Keratinocyte (primary cell): Measurements from ENCODE around the gene STUB1. TPM values are rescaled to one million over a fixed set of nuclear protein-coding genes. Genes with fewer than 3 reads are reported as not detected.

ENCODE experiments used
- DNase-seq: peaks from one replicate; pipeline ENCODE4 v3.0.0-alpha.2; 2011; ENCODE audit warnings: low read depth, missing footprints, low spot score
- FAIRE-seq: peaks from 2 replicates; lab custom pipeline; 2011; peaks lifted over from hg19 to GRCh38; lab: Jason Lieb, UNC
- H2AFZ ChIP-seq: 2 replicates; pipeline ENCODE4 v1.6.0; 2012; ENCODE audit warnings: low read length, control low read depth, inconsistent platforms; ENCODE audit not compliant: control insufficient read depth
- H3K27ac ChIP-seq: 2 replicates; pipeline ENCODE4 v1.5.1; 2011; ENCODE audit warnings: low read length; ENCODE audit not compliant: control insufficient read depth, insufficient read depth
- H3K27me3 ChIP-seq: 3 replicates; pipeline ENCODE4 v1.6.0; 2011; ENCODE audit warnings: low read length; ENCODE audit not compliant: control insufficient read depth, insufficient read depth; ENCODE audit errors: extremely low read depth
- H3K36me3 ChIP-seq, 2 experiments: 2 replicates in 1 of 2; 3 replicates in 1 of 2; pipeline ENCODE4 v1.5.1; 2011; ENCODE audit warnings: low read length in 2 of 2, mild to moderate bottlenecking in 1 of 2; ENCODE audit not compliant: control insufficient read depth in 2 of 2, insufficient read depth in 2 of 2; ENCODE audit errors: extremely low read depth in 1 of 2
- H3K4me1 ChIP-seq: 3 replicates; pipeline ENCODE4 v1.5.1; 2011; ENCODE audit warnings: low read length; ENCODE audit not compliant: control insufficient read depth, insufficient read depth; ENCODE audit errors: extremely low read depth
- H3K4me2 ChIP-seq: 3 replicates; pipeline ENCODE4 v1.6.0; 2011; ENCODE audit warnings: low read depth, low read length; ENCODE audit not compliant: control insufficient read depth, insufficient read depth; ENCODE audit errors: extremely low read depth
- H3K4me3 ChIP-seq, 3 experiments: fragments of 200-600 bp in 1 of 3; sonication (generic) in 1 of 3; 2 replicates in 2 of 3; 3 replicates in 1 of 3; pipeline ENCODE4 v1.5.1; 2011 to 2016; ENCODE audit warnings: low read length in 3 of 3, mild to moderate bottlenecking in 3 of 3, control low read depth in 2 of 3, inconsistent platforms in 1 of 3, low read depth in 1 of 3, mixed read lengths in 1 of 3, mixed run types in 1 of 3, moderate library complexity in 1 of 3; ENCODE audit not compliant: control insufficient read depth in 2 of 3, insufficient read depth in 2 of 3; ENCODE audit errors: extremely low read depth in 1 of 3
- H3K79me2 ChIP-seq: 2 replicates; pipeline ENCODE4 v1.6.0; 2012; ENCODE audit warnings: low read length; ENCODE audit not compliant: control insufficient read depth, insufficient read depth
- H3K9ac ChIP-seq: 3 replicates; pipeline ENCODE4 v1.6.0; 2011; ENCODE audit warnings: low read length; ENCODE audit not compliant: control insufficient read depth, insufficient read depth; ENCODE audit errors: extremely low read depth
- H3K9me1 ChIP-seq: 3 replicates; pipeline ENCODE4 v1.6.0; 2011; ENCODE audit warnings: low read length; ENCODE audit not compliant: control insufficient read depth, insufficient read depth; ENCODE audit errors: extremely low read depth
- H3K9me3 ChIP-seq: 2 replicates; pipeline ENCODE4 v1.5.1; 2012; ENCODE audit warnings: low read depth, low read length; ENCODE audit not compliant: control insufficient read depth
- H4K20me1 ChIP-seq: 3 replicates; pipeline ENCODE4 v1.6.0; 2011; ENCODE audit warnings: low read length; ENCODE audit not compliant: control insufficient read depth, insufficient read depth; ENCODE audit errors: extremely low read depth
- EZH2 ChIP-seq: IDR thresholded peaks from one replicate; pipeline ENCODE4 v1.6.1; 2012; ENCODE audit warnings: inconsistent platforms, mild to moderate bottlenecking, low read length, moderate library complexity
- dilution Hi-C: fragments of 300-500 bp; cut with MboI; formaldehyde crosslinking; loops from one replicate; pipeline ENCODE4 v1.7.0; 2020; ENCODE audit warnings: low sequenced_read_pairs; ENCODE audit not compliant: extremely low pct_ligation_motif_present
- polyA plus RNA-seq, 5 experiments: library from polyadenylated mRNA; depleted of rRNA in 3 of 5; stranded (reverse) in 3 of 5; stranded (forward) in 1 of 5; unstranded in 1 of 5; fragments of >200 nt; gene quantifications; 1 replicate in 1 of 5; 2 replicates in 3 of 5; 3 replicates in 1 of 5; pipeline versions ENCODE4 v1.2.1 to v1.2.3, GENCODE V29; 2011 to 2012; ENCODE audit warnings: missing spikeins in 2 of 5, low read depth in 1 of 5, low replicate concordance in 1 of 5
- TF ChIP-seq, protein P1 (sequence below), 3 experiments: IDR thresholded peaks in 1 of 3; conservative IDR thresholded peaks in 1 of 3; optimal IDR thresholded peaks in 1 of 3; 2 replicates in 2 of 3; 3 replicates in 1 of 3; pipeline versions ENCODE3 to v1.5.1; 2011; ENCODE audit warnings: low read length in 3 of 3, mild to moderate bottlenecking in 3 of 3, moderate library complexity in 2 of 3, control low read depth in 1 of 3, inconsistent platforms in 1 of 3; ENCODE audit not compliant: insufficient read depth in 2 of 3; ENCODE audit errors: extremely low read depth in 1 of 3

Gene STUB1
- polyA plus RNA-seq, 1 donor (not counting 4 experiments of a cell fraction or from before 2014, with no cell fraction given): 124 TPM

DNA sequence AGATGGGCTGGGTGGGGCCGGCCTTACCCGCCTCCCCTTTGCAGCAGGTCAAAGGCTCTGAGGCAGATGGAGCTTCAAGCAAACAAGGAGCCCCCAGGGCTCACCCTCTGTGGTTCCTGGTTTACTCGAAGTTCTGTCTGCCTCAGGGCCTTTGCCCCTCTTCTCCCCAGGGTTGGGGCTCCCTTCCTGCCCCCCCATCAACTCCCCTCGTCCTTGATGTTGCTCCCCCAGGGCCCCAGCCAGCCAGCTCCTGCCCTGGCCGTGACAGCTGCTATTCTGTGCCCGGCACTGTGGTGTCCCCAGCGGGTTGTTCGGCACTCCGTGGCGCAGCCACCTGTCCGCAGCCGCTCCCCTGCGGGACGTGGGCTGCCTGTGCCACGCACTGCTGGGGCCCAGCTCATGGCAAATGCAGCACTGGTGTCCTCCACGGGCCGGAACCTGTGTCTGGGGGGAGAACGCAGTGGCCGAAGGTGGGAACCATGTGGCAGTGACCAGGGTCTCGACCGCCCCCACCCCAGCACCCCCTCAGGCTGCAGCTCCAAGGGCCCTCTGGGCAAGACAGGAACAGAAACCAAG lies 30.4 kb downstream of the STUB1 start:
- dilution Hi-C loops: no loop called here
- Histone ChIP-seq H3K9me1 (no peaks in the 10 kb centered on the region), H3K9me3 (no peaks in the 10 kb centered on the region), H4K20me1 (peaks cover 2% of the 10 kb centered on the region), H3K36me3 (no peaks in the 10 kb centered on the region), H3K27me3 (peaks cover 57% of the 10 kb centered on the region), H3K79me2 (no peaks in the 10 kb centered on the region), H2AFZ (no peak overlapping the region), H3K9ac (no peak overlapping the region), H3K4me1 (peaks cover 12% of the 10 kb centered on the region), H3K4me2 (no peak overlapping the region), H3K4me3 (no peak overlapping the region), H3K27ac (no peak overlapping the region)
- FAIRE-seq (no peak), DNase-seq (no peak)
- TF ChIP-seq, protein P1, sequence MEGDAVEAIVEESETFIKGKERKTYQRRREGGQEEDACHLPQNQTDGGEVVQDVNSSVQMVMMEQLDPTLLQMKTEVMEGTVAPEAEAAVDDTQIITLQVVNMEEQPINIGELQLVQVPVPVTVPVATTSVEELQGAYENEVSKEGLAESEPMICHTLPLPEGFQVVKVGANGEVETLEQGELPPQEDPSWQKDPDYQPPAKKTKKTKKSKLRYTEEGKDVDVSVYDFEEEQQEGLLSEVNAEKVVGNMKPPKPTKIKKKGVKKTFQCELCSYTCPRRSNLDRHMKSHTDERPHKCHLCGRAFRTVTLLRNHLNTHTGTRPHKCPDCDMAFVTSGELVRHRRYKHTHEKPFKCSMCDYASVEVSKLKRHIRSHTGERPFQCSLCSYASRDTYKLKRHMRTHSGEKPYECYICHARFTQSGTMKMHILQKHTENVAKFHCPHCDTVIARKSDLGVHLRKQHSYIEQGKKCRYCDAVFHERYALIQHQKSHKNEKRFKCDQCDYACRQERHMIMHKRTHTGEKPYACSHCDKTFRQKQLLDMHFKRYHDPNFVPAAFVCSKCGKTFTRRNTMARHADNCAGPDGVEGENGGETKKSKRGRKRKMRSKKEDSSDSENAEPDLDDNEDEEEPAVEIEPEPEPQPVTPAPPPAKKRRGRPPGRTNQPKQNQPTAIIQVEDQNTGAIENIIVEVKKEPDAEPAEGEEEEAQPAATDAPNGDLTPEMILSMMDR (optimal IDR thresholded peaks at IDR 0.05 in 1 of 3, IDR thresholded peaks at IDR 0.05 in 1 of 3, conservative IDR thresholded peaks at IDR 0.05 in 1 of 3; ENCODE audit: extremely low read depth in 1 of 3, insufficient read depth in 2 of 3, low read length in 3 of 3): no peak
- TF ChIP-seq EZH2: no peak

GRCh38 chr16:711084-711483 lies 30.9 kb downstream of the STUB1 start:
- Histone ChIP-seq H4K20me1 (peaks cover 2% of the 10 kb centered on the region), H3K36me3 (no peaks in the 10 kb centered on the region), H3K4me2 (no peak overlapping the region), H3K4me3 (no peak overlapping the region), H3K27me3 (peaks cover 55% of the 10 kb centered on the region), H3K4me1 (peaks cover 16% of the 10 kb centered on the region), H3K9ac (no peak overlapping the region), H3K9me1 (no peaks in the 10 kb centered on the region), H3K79me2 (peaks cover under 1% of the 10 kb centered on the region), H2AFZ (no peak overlapping the region), H3K9me3 (no peaks in the 10 kb centered on the region), H3K27ac (no peak overlapping the region)
- FAIRE-seq (no peak), DNase-seq (no peak)
- dilution Hi-C loops: no loop called here
- TF ChIP-seq, protein P1 (optimal IDR thresholded peaks at IDR 0.05 in 1 of 3, IDR thresholded peaks at IDR 0.05 in 1 of 3, conservative IDR thresholded peaks at IDR 0.05 in 1 of 3; ENCODE audit: extremely low read depth in 1 of 3, insufficient read depth in 2 of 3, low read length in 3 of 3): no peak
- no peak for TF ChIP-seq EZH2
